ELR (cell line): ENCODE results near the gene PYCR2.
"Not testable (repeated sequence)": the region's sequence is repeated elsewhere in the genome, so short reads cannot be mapped to it uniquely, and the experiment has no call there.

Experiments used
- DNase-seq: peaks from one replicate; pipeline ENCODE4 v3.0.0-alpha.2; 2015; ENCODE audit warnings: low read depth

PYCR2 gene

GRCh38 chr1:225942574-225942973, 18.5 kb upstream of the PYCR2 start:
- DNase-seq = no peak

GRCh38 chr1:225941942-225942222, 17.8 kb upstream of the PYCR2 start:
- no peak for DNase-seq

GRCh38 chr1:225941187-225941941, 17.3 kb upstream of the PYCR2 start, which contains the start of gene LEFTY2:
LEFTY2 (minus strand) TSS chr1:225941220; CDS start chr1:225941140, 80 bp downstream.
- no peak for DNase-seq

GRCh38 chr1:225940385-225941151, 16.5 kb upstream of the PYCR2 start:
- no peak for DNase-seq

GRCh38 chr1:225939939-225940310, 15.9 kb upstream of the PYCR2 start:
- not testable (repeated sequence) for DNase-seq

- not testable (repeated sequence) for DNase-seq
Measured at GRCh38 chr1:225939097-225939938, 15.3 kb upstream of the PYCR2 start.

GRCh38 chr1:225937048-225937968, 13.3 kb upstream of the PYCR2 start:
- DNase-seq = no peak

GRCh38 chr1:225936523-225936922, 12.5 kb upstream of the PYCR2 start:
- DNase-seq = no peak

- DNase-seq = not testable (repeated sequence)
Measured at GRCh38 chr1:225936086-225936485, 12.0 kb upstream of the PYCR2 start.

GRCh38 chr1:225934711-225935110, 10.7 kb upstream of the PYCR2 start:
- DNase-seq = peak; percentile 54

GRCh38 chr1:225933072-225933471, 9.0 kb upstream of the PYCR2 start:
- DNase-seq = peak; percentile 87

GRCh38 chr1:225931270-225932136, 7.5 kb upstream of the PYCR2 start:
- no peak for DNase-seq

- DNase-seq = no peak
Measured at GRCh38 chr1:225930566-225930965, 6.5 kb upstream of the PYCR2 start.

GRCh38 chr1:225929462-225929861, 5.4 kb upstream of the PYCR2 start:
- not testable (repeated sequence) for DNase-seq

- no peak for DNase-seq
Measured at GRCh38 chr1:225928186-225929175, 4.4 kb upstream of the PYCR2 start.

- DNase-seq = peak; percentile 31
Measured at GRCh38 chr1:225926551-225927113, 2.6 kb upstream of the PYCR2 start.

GRCh38 chr1:225923381-225923691, 714 bp downstream of the PYCR2 start:
- no peak for DNase-seq

GRCh38 chr1:225921734-225922709, 2.0 kb downstream of the PYCR2 start:
- no peak for DNase-seq
